Effector CD8-positive, alpha-beta T cell (primary cell): Measurements from ENCODE around the gene HKDC1.
"Not testable (repeated sequence)": the region's sequence is repeated elsewhere in the genome, so short reads cannot be mapped to it uniquely, and the experiment has no call there.

Experiments
- DNase-seq: peaks from one replicate; lab custom pipeline; 2025; lab: John Stamatoyannopoulos, UW

Gene HKDC1

GRCh38 chr10:69279110-69279509 is 59.0 kb downstream of the HKDC1 start:
- no peak for DNase-seq

GRCh38 chr10:69281507-69282413 is 61.6 kb downstream of the HKDC1 start:
- DNase-seq = no peak

GRCh38 chr10:69284402-69284801 is 64.3 kb downstream of the HKDC1 start:
- DNase-seq = not testable (repeated sequence)

GRCh38 chr10:69285699-69286098 is 65.6 kb downstream of the HKDC1 start:
- DNase-seq = no peak

- no peak for DNase-seq
Measured at GRCh38 chr10:69287181-69287580, 67.0 kb downstream of the HKDC1 start.

GRCh38 chr10:69290993-69291392 is 70.9 kb downstream of the HKDC1 start:
- no peak for DNase-seq

- DNase-seq = no peak
Measured at GRCh38 chr10:69292459-69292858, 72.3 kb downstream of the HKDC1 start.

- DNase-seq = no peak
Measured at GRCh38 chr10:69295027-69295636, 75.0 kb downstream of the HKDC1 start.

GRCh38 chr10:69303632-69304051 is 83.5 kb downstream of the HKDC1 start:
- DNase-seq = no peak

- no peak for DNase-seq
Measured at GRCh38 chr10:69306421-69306820, 86.3 kb downstream of the HKDC1 start.

- DNase-seq = no peak
Measured at GRCh38 chr10:69307434-69307833, 87.3 kb downstream of the HKDC1 start.

- not testable (repeated sequence) for DNase-seq
Measured at GRCh38 chr10:69308304-69308703, 88.2 kb downstream of the HKDC1 start.

- no peak for DNase-seq
Measured at GRCh38 chr10:69311309-69311708, 91.2 kb downstream of the HKDC1 start.

- DNase-seq = no peak
Measured at GRCh38 chr10:69312528-69312927, 92.4 kb downstream of the HKDC1 start.

- no peak for DNase-seq
Measured at GRCh38 chr10:69315100-69315542, 95.0 kb downstream of the HKDC1 start.

GRCh38 chr10:69315610-69316312 is 95.6 kb downstream of the HKDC1 start:
- no peak for DNase-seq

GRCh38 chr10:69316313-69317059 is 96.4 kb downstream of the HKDC1 start:
- DNase-seq = no peak
